ENCODE measurements around the gene WDR87. TPM values are rescaled to one million over a fixed set of nuclear protein-coding genes. Genes with fewer than 3 reads are reported as not detected.

WDR87 gene
- total and polyA plus RNA-seq, 4 donors = not detected

DNA sequence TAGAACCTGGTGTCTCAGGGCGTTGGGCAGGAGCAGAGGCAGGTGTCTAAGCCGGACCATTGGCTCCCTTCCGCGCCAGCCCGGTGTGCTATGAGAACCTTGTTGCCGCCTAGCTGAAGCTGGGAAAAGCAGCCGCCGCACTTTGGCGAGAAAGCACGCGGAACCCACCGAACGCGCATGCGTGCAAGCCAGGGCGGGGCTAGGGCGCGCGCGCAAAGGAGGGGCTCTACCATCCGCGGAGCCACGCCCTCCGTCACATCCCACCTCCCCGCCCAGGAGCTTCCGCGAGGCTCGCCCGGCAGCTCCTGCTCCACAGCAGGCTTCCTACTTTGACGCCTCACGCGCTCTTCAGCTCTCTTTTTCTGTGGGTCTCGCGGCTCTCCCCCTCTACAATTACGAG, 51.3 kb downstream of the WDR87 start (continued):
- TF ChIP-seq FOXA1 (IDR thresholded peaks at IDR 0.05) (no peak), ATF3 (IDR thresholded peaks at IDR 0.05) (no peak)

GRCh38 chr19:37845932-37846331, 60.5 kb downstream of the WDR87 start:
- WGBS = 60% methylated on average over 2 of the region's 2 CpGs
- H3K36me3 ChIP-seq (ENCODE audit: control insufficient read depth in 4 of 4, insufficient read depth in 3 of 4, low read depth in 1 of 4, low read length in 3 of 4) = no peaks in the 10 kb centered on the region
- H3K9me3 ChIP-seq (ENCODE audit: control insufficient read depth in 4 of 4, low read length in 3 of 4) = peaks cover 0 to 5% (median 0%) of the 10 kb centered on the region in 4 donors
- TF ChIP-seq ZBTB33 (IDR thresholded peaks at IDR 0.05) (no peak), JUND (IDR thresholded peaks at IDR 0.05) (no peak)
- H3K4me1 ChIP-seq (ENCODE audit: control insufficient read depth in 4 of 4, insufficient read depth in 4 of 4, low read length in 3 of 4) = no peaks in the 10 kb centered on the region
- no peaks in the 10 kb centered on the region for H3K27me3 ChIP-seq (ENCODE audit: control insufficient read depth in 4 of 4, insufficient read depth in 4 of 4, low read length in 3 of 4)
- no peak overlapping the region for H3K27ac ChIP-seq (ENCODE audit: low read depth in 1 of 2, low read length in 2 of 2)
- H3K4me3 ChIP-seq (ENCODE audit: low read depth in 1 of 3, low read length in 3 of 3) = no peak overlapping the region
- no peak for DNase-seq (ENCODE audit: low spot score)
- H3K9ac ChIP-seq (ENCODE audit: low read depth in 1 of 2, low read length in 2 of 2) = no peak overlapping the region

Other genes starting within 250 kb of the WDR87 start
- gene ZNF607, start 186.8 kb downstream of the WDR87 start, total RNA-seq = 1 to 10 TPM in 1 of 2 donors, under 1 TPM in 1; 0.84 to 2.6 TPM
- gene ZNF607, start 186.8 kb downstream of the WDR87 start, polyA plus RNA-seq = under 1 TPM; 0.22 to 0.28 TPM
- gene ZNF573, start 127.0 kb downstream of the WDR87 start, total RNA-seq = 1 to 10 TPM; 4.5 to 5.0 TPM
- 1 to 10 TPM in 1 of 2 donors, under 1 TPM in 1; 0.42 to 3.9 TPM for gene ZNF573, start 127.0 kb downstream of the WDR87 start, polyA plus RNA-seq
- gene SIPA1L3, start 614 bp upstream of the WDR87 start, total RNA-seq = 10 to 100 TPM in 1 of 2 donors, 1 to 10 TPM in 1; 6.4 to 10.0 TPM
- gene SIPA1L3, start 614 bp upstream of the WDR87 start, polyA plus RNA-seq = 1 to 10 TPM; 2.4 to 2.5 TPM